Mesenchymal stem cell (in vitro differentiated cells and primary cell): ENCODE results near the gene PCDHA3.
"Not testable (repeated sequence)": the region's sequence is repeated elsewhere in the genome, so short reads cannot be mapped to it uniquely, and the experiment has no call there.

Experiments used
- DNase-seq: peaks from one replicate; pipeline ENCODE4 v3.0.0-alpha.2; 2013
- H2AFZ ChIP-seq: one replicate; pipeline ENCODE4 v1.6.1; 2013; ENCODE audit warnings: low read depth, mild to moderate bottlenecking, control low read depth, inconsistent platforms, low read length, moderate library complexity
- H2AK5ac ChIP-seq: 2 replicates; pipeline ENCODE4 v1.6.1; 2013; ENCODE audit warnings: low read length, moderate library complexity, mild to moderate bottlenecking, inconsistent platforms; ENCODE audit not compliant: severe bottlenecking
- H2BK120ac ChIP-seq: one replicate; pipeline ENCODE4 v1.6.1; 2013; ENCODE audit warnings: low read depth, mild to moderate bottlenecking, inconsistent platforms, low read length, moderate library complexity
- H2BK12ac ChIP-seq, 2 experiments: one replicate each; pipeline ENCODE4 v1.6.1; 2013; ENCODE audit warnings: inconsistent platforms in 2 of 2, low read length in 2 of 2, mild to moderate bottlenecking in 2 of 2, moderate library complexity in 2 of 2, control low read depth in 1 of 2
- H2BK15ac ChIP-seq: one replicate; pipeline ENCODE4 v1.6.1; 2013; ENCODE audit warnings: mild to moderate bottlenecking, low read depth, inconsistent platforms; ENCODE audit not compliant: poor library complexity, severe bottlenecking
- H2BK5ac ChIP-seq: 2 replicates; pipeline ENCODE4 v1.6.1; 2013; ENCODE audit warnings: low read depth, mild to moderate bottlenecking, low read length, control low read depth, inconsistent platforms; ENCODE audit not compliant: poor library complexity, severe bottlenecking
- H3K14ac ChIP-seq, 2 experiments: one replicate each; pipeline ENCODE4 v1.6.1; 2013; ENCODE audit warnings: inconsistent platforms in 2 of 2, low read length in 2 of 2, control low read depth in 1 of 2, mild to moderate bottlenecking in 1 of 2, moderate library complexity in 1 of 2
- H3K18ac ChIP-seq, 2 experiments: one replicate each; pipeline ENCODE4 v1.6.1; 2013; ENCODE audit warnings: inconsistent platforms in 2 of 2, low read length in 2 of 2, control low read depth in 1 of 2, low read depth in 1 of 2, mild to moderate bottlenecking in 1 of 2
- H3K23ac ChIP-seq, 2 experiments: one replicate each; pipeline ENCODE4 v1.6.1; 2013; ENCODE audit warnings: inconsistent platforms in 2 of 2, low read length in 2 of 2, mild to moderate bottlenecking in 2 of 2, moderate library complexity in 2 of 2, control low read depth in 1 of 2
- H3K27ac ChIP-seq: 2 replicates; pipeline ENCODE4 v1.5.1; 2013; ENCODE audit warnings: mild to moderate bottlenecking, moderate library complexity, low read length, control low read depth, inconsistent platforms; ENCODE audit not compliant: poor library complexity, severe bottlenecking
- H3K27me3 ChIP-seq, 2 experiments: 2 replicates each; pipeline versions ENCODE4 v1.6.1 to v1.7.0; 2013; ENCODE audit warnings: low read length in 2 of 2, mild to moderate bottlenecking in 2 of 2, moderate library complexity in 2 of 2, control low read depth in 1 of 2, inconsistent platforms in 1 of 2; ENCODE audit not compliant: control insufficient read depth in 1 of 2, insufficient read depth in 1 of 2
- H3K36me3 ChIP-seq, 2 experiments: 2 replicates each; pipeline versions ENCODE4 v1.6.1 to v1.7.0; 2013; ENCODE audit warnings: low read length in 2 of 2, control low read depth in 1 of 2, inconsistent platforms in 1 of 2, low read depth in 1 of 2, mild to moderate bottlenecking in 1 of 2; ENCODE audit not compliant: insufficient read depth in 2 of 2, control insufficient read depth in 1 of 2
- H3K4ac ChIP-seq, 2 experiments: one replicate each; pipeline ENCODE4 v1.6.1; 2013; ENCODE audit warnings: inconsistent platforms in 2 of 2, low read length in 2 of 2, mild to moderate bottlenecking in 2 of 2, moderate library complexity in 2 of 2, control low read depth in 1 of 2, low read depth in 1 of 2
- H3K4me1 ChIP-seq: 2 replicates; pipeline ENCODE4 v1.6.1; 2013; ENCODE audit warnings: low read depth, low read length, control low read depth; ENCODE audit not compliant: control insufficient read depth, insufficient read depth
- H3K4me2 ChIP-seq: 2 replicates; pipeline ENCODE4 v1.6.1; 2013; ENCODE audit warnings: low read length, mild to moderate bottlenecking, inconsistent platforms; ENCODE audit not compliant: poor library complexity, severe bottlenecking
- H3K4me3 ChIP-seq, 2 experiments: 2 replicates each; pipeline versions ENCODE4 v1.5.1 to v1.7.0; 2013; ENCODE audit warnings: low read length in 2 of 2, mild to moderate bottlenecking in 2 of 2, control low read depth in 1 of 2, low read depth in 1 of 2; ENCODE audit not compliant: insufficient read depth in 1 of 2
- H3K79me1 ChIP-seq: replicated peaks from 2 replicates; pipeline ENCODE4 v1.6.1; 2013; ENCODE audit warnings: mild to moderate bottlenecking, control low read depth, low read length, inconsistent platforms; ENCODE audit not compliant: poor library complexity, severe bottlenecking
- H3K9ac ChIP-seq: 2 replicates; pipeline ENCODE4 v1.7.0; 2013; ENCODE audit warnings: mild to moderate bottlenecking, low read length, moderate library complexity
- H3K9me3 ChIP-seq: 2 replicates; pipeline ENCODE4 v1.7.0; 2013; ENCODE audit warnings: mild to moderate bottlenecking, low read length; ENCODE audit not compliant: control insufficient read depth
- H4K8ac ChIP-seq: one replicate; pipeline ENCODE4 v1.6.1; 2013; ENCODE audit warnings: inconsistent platforms, mild to moderate bottlenecking, low read length, moderate library complexity
- H4K91ac ChIP-seq: one replicate; pipeline ENCODE4 v1.6.1; 2013; ENCODE audit warnings: mild to moderate bottlenecking, low read length, inconsistent platforms
- WGBS: methylation state at CpG from one replicate; pipeline ENCODE4 v1.1.7; 2013; ENCODE audit warnings: mixed read lengths; 5-methylcytosine and 5-hydroxymethylcytosine counted together

The PCDHA3 gene

DNA sequence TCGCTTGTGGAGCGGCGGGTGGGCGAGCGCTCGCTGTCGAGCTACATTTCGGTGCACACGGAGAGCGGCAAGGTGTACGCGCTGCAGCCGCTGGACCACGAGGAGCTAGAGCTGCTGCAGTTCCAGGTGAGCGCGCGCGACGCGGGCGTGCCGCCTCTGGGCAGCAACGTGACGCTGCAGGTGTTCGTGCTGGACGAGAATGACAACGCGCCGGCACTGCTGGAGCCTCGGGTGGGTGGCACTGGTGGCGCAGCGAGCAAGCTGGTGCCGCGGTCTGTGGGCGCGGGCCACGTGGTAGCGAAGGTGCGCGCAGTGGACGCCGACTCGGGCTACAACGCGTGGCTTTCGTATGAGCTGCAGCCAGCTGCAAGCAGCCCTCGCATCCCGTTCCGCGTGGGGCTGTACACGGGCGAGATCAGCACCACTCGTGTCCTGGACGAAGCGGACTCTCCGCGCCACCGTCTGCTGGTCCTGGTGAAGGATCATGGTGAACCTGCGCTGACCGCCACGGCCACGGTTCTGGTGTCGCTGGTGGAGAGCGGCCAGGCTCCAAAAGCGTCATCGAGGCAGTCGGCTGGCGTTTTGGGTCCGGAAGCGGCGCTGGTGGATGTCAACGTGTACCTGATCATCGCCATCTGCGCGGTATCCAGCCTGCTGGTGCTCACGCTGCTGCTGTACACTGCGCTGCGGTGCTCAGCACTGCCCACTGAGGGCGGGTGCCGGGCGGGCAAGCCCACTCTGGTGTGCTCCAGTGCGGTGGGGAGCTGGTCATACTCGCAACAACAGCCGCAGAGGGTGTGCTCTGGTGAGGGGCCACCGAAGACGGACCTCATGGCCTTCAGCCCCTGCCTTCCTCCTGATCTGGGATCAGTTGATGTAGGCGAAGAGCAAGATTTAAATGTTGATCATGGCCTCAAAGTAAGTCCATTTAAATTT lies 42.2 kb downstream of the PCDHA3 start:
- no peak overlapping the region for H3K27ac ChIP-seq
- no peak overlapping the region for H2BK15ac ChIP-seq
- no peaks in the 10 kb centered on the region for H3K79me1 ChIP-seq
- H3K23ac ChIP-seq, result no peak overlapping the region
- no peaks in the 10 kb centered on the region for H3K27me3 ChIP-seq
- no peaks in the 10 kb centered on the region for H3K4me1 ChIP-seq
- H2BK12ac ChIP-seq, result no peak overlapping the region
- no peak overlapping the region for H4K91ac ChIP-seq
- no peak overlapping the region for H3K4me3 ChIP-seq
- DNase-seq, result no peak
- no peak overlapping the region for H2AK5ac ChIP-seq
- no peak overlapping the region for H2AFZ ChIP-seq
- 97% methylated on average over 46 of the region's 87 CpGs for whole genome bisulfite sequencing
- H3K36me3 ChIP-seq, result peaks cover 0 to 11% of the 10 kb centered on the region in 2 experiments
- H3K4me2 ChIP-seq, result no peak overlapping the region
- no peak overlapping the region for H2BK120ac ChIP-seq
- H3K14ac ChIP-seq, result no peak overlapping the region
- no peak overlapping the region for H3K9ac ChIP-seq
- no peak overlapping the region for H3K18ac ChIP-seq
- no peak overlapping the region for H4K8ac ChIP-seq
- H3K4ac ChIP-seq, result no peak overlapping the region
- peaks cover 38% of the 10 kb centered on the region for H3K9me3 ChIP-seq
- no peak overlapping the region for H2BK5ac ChIP-seq

DNA sequence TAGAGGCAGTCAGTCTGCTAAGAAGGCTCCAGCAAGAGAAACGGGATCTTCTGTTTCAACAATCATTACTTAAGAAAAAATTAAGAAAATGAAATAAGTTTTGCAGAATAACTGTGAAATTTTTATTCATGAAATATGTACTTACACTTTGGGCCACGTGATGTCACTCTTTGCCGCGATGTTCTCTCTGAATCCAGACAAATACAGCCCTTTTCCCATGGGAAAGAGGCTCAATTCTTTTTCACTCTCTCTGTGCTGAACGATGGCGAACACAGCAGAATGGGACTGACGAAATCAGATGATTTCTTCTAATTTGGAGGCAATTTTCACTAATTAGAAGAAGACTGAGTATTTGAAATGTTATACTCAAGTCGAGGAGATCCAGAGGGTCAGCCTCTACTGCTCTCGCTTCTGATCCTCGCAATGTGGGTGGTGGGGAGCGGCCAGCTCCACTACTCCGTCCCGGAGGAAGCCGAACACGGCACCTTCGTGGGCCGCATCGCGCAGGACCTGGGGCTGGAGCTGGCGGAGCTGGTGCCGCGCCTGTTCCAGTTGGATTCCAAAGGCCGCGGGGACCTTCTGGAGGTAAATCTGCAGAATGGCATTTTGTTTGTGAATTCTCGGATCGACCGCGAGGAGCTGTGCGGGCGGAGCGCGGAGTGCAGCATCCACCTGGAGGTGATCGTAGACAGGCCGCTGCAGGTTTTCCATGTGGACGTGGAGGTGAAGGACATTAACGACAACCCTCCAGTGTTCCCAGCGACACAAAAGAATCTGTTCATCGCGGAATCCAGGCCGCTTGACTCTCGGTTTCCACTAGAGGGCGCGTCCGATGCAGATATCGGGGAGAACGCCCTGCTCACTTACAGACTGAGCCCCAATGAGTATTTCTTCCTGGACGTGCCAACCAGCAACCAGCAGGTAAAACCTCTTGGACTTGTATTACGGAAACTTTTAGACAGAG lies 47.6 kb downstream of the PCDHA3 start, which contains the start of gene PCDHA9:
TSS of gene PCDHA9 (plus strand) at position 244 of the 964 bp plus-strand sequence. CDS start at position 358, 114 bp downstream.
- H4K8ac ChIP-seq, H2BK120ac ChIP-seq, H3K4me1 ChIP-seq, H3K14ac ChIP-seq, H2BK5ac ChIP-seq, H2AK5ac ChIP-seq, H3K4ac ChIP-seq, DNase-seq, H3K18ac ChIP-seq, H3K36me3 ChIP-seq, H4K91ac ChIP-seq, H3K27me3 ChIP-seq, H2BK12ac ChIP-seq, H3K4me2 ChIP-seq, H2AFZ ChIP-seq, H2BK15ac ChIP-seq, H3K23ac ChIP-seq, H3K4me3 ChIP-seq, H3K79me1 ChIP-seq, H3K27ac ChIP-seq, H3K9ac ChIP-seq: not testable (repeated sequence)
- H3K9me3 ChIP-seq, result peaks cover 42% of the 10 kb centered on the region
- WGBS, result 96% methylated on average over 20 of the region's 48 CpGs

DNA sequence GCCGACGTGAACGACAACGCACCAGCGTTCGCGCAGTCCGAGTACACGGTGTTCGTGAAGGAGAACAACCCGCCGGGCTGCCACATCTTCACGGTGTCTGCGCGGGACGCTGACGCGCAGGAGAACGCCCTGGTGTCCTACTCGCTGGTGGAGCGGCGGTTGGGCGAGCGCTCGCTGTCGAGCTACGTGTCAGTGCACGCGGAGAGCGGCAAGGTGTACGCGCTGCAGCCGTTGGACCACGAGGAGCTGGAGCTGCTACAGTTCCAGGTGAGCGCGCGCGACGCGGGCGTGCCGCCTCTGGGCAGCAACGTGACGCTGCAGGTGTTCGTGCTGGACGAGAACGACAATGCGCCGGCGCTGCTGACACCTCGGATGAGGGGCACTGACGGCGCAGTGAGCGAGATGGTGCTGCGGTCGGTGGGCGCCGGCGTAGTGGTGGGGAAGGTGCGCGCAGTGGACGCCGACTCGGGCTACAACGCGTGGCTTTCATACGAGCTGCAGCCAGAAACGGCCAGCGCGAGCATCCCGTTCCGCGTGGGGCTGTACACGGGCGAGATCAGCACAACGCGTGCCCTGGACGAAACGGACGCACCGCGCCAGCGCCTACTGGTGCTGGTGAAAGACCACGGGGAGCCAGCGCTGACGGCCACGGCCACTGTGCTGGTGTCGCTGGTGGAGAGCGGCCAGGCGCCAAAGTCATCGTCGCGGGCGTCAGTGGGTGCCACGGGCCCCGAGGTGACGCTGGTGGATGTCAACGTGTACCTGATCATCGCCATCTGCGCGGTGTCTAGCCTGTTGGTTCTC lies 49.2 kb downstream of the PCDHA3 start:
- not testable (repeated sequence) for H3K27me3 ChIP-seq, H3K79me1 ChIP-seq
- WGBS, result 97% methylated on average over 73 of the region's 101 CpGs

More for the DNA sequence above, 49.2 kb downstream of the PCDHA3 start:
- not testable (repeated sequence) for H3K36me3 ChIP-seq, H3K27ac ChIP-seq, H2BK120ac ChIP-seq, H2AK5ac ChIP-seq, H3K4me3 ChIP-seq, H2AFZ ChIP-seq, H3K4me1 ChIP-seq, H4K91ac ChIP-seq, H4K8ac ChIP-seq, H3K23ac ChIP-seq, H3K18ac ChIP-seq, H2BK5ac ChIP-seq, DNase-seq, H3K9ac ChIP-seq, H2BK15ac ChIP-seq, H2BK12ac ChIP-seq, H3K14ac ChIP-seq, H3K4me2 ChIP-seq, H3K4ac ChIP-seq
- peaks cover 41% of the 10 kb centered on the region for H3K9me3 ChIP-seq
